ENCODE results near the gene LRRC70.

Gene LRRC70

GRCh38 chr5:62575489-62575888 is 3.1 kb upstream of the LRRC70 start:
- Mint-ChIP-seq H3K27me3 (ENCODE audit: low read depth) (no peaks in the 10 kb centered on the region), H3K9me3 (peaks cover 1% of the 10 kb centered on the region), H3K27ac (no peak overlapping the region), H3K4me1 (peaks cover 6% of the 10 kb centered on the region), H3K4me3 (no peak overlapping the region), H3K36me3 (ENCODE audit: low read depth) (peaks cover 4% of the 10 kb centered on the region)
- no peak for TF ChIP-seq CTCF (IDR thresholded peaks at IDR 0.05; ENCODE audit: unreplicated experiment in 3 of 3)

GRCh38 chr5:62576570-62577170 is 1.9 kb upstream of the LRRC70 start:
- TF ChIP-seq CTCF (IDR thresholded peaks at IDR 0.05; ENCODE audit: unreplicated experiment in 3 of 3) = no peak
- peaks cover 7% of the 10 kb centered on the region for H3K36me3 Mint-ChIP-seq (ENCODE audit: low read depth)
- no peak overlapping the region for H3K4me3 Mint-ChIP-seq
- H3K9me3 Mint-ChIP-seq = no peaks in the 10 kb centered on the region
- no peaks in the 10 kb centered on the region for H3K27me3 Mint-ChIP-seq (ENCODE audit: low read depth)
- no peak overlapping the region for H3K27ac Mint-ChIP-seq
- H3K4me1 Mint-ChIP-seq = peaks cover 6% of the 10 kb centered on the region

- no peaks in the 10 kb centered on the region for H3K9me3 Mint-ChIP-seq
- H3K36me3 Mint-ChIP-seq (ENCODE audit: low read depth) = peaks cover 7% of the 10 kb centered on the region
- H3K4me3 Mint-ChIP-seq = no peak overlapping the region
- no peaks in the 10 kb centered on the region for H3K27me3 Mint-ChIP-seq (ENCODE audit: low read depth)
- TF ChIP-seq CTCF (IDR thresholded peaks at IDR 0.05; ENCODE audit: unreplicated experiment in 3 of 3) = no peak
- H3K4me1 Mint-ChIP-seq = peaks cover 6% of the 10 kb centered on the region
- no peak overlapping the region for H3K27ac Mint-ChIP-seq
Measured at GRCh38 chr5:62577488-62577887, 1.1 kb upstream of the LRRC70 start.

GRCh38 chr5:62579761-62580160 is 1.1 kb downstream of the LRRC70 start:
- Mint-ChIP-seq H3K27ac (no peak overlapping the region), H3K4me3 (no peak overlapping the region), H3K36me3 (ENCODE audit: low read depth) (peaks cover 7% of the 10 kb centered on the region), H3K27me3 (ENCODE audit: low read depth) (no peaks in the 10 kb centered on the region), H3K4me1 (no peaks in the 10 kb centered on the region), H3K9me3 (no peaks in the 10 kb centered on the region)
- no peak for TF ChIP-seq CTCF (IDR thresholded peaks at IDR 0.05; ENCODE audit: unreplicated experiment in 3 of 3)

- peaks cover 7% of the 10 kb centered on the region for H3K36me3 Mint-ChIP-seq (ENCODE audit: low read depth)
- H3K9me3 Mint-ChIP-seq = no peaks in the 10 kb centered on the region
- no peaks in the 10 kb centered on the region for H3K27me3 Mint-ChIP-seq (ENCODE audit: low read depth)
- TF ChIP-seq CTCF (IDR thresholded peaks at IDR 0.05; ENCODE audit: unreplicated experiment in 3 of 3) = no peak
- H3K4me3 Mint-ChIP-seq = no peak overlapping the region
- H3K27ac Mint-ChIP-seq = no peak overlapping the region
- no peaks in the 10 kb centered on the region for H3K4me1 Mint-ChIP-seq
Measured at GRCh38 chr5:62581836-62582597, 3.4 kb downstream of the LRRC70 start.

GRCh38 chr5:62584391-62584790 is 5.8 kb downstream of the LRRC70 start:
- Mint-ChIP-seq H3K4me3 (no peak overlapping the region), H3K9me3 (no peaks in the 10 kb centered on the region), H3K27ac (no peak overlapping the region), H3K36me3 (ENCODE audit: low read depth) (peaks cover 23% of the 10 kb centered on the region), H3K4me1 (no peaks in the 10 kb centered on the region), H3K27me3 (ENCODE audit: low read depth) (no peaks in the 10 kb centered on the region)
- no peak for TF ChIP-seq CTCF (IDR thresholded peaks at IDR 0.05; ENCODE audit: unreplicated experiment in 3 of 3)

Measured in nephron (organoid).